NCI-H1436 treated with DMSO at 0.1 percent for 48 hours (cell line): ENCODE measurements around the gene LSAMP.
A peak's percentile ranks its signal among the peaks of the same experiment; 100 is the strongest.

ENCODE experiments used
- DNase-seq: peaks from one replicate; lab custom pipeline; 2025; lab: John Stamatoyannopoulos, UW

Gene LSAMP

DNA sequence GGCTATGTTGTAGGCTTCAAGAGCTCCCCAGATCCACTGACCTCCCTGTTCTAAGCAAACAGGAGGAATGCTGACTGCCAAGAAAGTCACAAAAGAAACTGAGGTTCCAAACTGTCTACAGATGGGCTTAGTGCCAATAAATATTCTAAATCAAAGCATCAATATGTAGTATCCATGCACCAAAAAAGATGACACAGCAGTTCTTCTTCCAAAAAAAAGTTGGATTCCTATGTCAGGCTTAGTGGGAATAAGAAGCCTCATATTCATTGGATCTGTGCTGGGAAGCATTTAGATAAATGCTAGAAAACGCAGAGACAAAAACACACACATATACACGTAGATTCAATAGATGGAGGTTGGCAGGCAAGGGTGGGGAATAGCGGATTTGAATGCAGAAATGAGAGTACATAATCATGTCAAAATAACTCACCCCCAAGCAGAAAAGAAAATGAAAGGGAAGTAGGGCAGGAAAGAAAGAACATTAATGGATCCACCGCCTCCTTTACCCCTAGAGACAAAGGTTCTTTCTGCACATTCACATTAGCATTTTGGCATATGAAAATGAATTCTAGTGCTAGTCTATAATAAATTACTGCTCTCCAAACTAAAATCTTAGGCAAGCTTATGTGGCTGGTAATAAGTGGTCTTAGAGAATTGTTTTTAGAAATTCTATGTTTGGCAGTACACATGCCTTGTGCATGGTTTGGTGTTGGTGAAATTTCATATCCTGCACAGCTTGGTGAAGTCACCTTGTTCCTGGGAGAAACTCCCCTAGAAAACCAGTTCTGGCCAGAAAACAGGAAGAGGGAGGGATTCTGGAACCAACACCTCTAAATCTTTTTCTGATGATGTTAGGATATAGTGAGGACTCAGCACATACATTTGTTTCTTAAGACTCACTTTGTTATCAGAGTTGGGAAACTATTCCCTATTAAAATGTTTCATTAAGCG is 283.4 kb downstream of the LSAMP start:
- DNase-seq = no peak

DNA sequence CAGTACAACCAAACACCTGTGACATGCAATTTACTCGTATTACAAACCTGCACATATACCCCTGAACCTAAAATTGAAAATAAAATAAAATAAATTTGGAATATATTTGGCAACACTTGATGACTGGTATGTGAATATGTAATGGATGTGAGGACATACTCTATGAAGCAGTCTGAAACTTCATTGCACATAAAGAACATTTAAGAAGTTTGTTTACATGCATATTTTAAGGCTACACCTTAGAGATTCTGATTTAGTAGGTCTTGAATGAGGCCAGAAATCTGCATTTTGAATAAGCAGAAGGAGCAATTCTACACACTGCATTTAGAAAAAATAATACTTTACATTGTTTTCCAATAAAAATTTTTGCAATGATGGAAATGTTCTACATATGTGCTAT is 284.7 kb downstream of the LSAMP start:
- DNase-seq = no peak

DNA sequence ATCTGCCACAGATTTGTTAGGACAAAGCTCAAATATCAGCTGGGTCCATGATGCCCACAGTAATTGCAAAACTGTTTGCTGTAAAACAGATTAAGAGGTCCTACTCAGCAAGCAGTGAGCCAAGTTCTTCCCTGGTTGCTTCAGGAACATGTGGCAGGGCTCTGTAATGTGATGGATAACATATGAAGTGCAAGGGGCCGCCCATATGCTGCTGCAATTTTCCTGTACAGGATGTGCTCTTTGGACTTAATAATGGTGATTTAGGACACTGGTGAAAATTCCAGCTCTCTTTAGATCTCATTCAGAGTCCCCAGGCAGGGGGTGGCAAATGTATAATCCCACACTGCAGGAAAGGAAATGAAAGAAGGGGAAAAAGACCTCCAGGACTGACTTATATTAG is 289.4 kb downstream of the LSAMP start:
- no peak for DNase-seq

DNA sequence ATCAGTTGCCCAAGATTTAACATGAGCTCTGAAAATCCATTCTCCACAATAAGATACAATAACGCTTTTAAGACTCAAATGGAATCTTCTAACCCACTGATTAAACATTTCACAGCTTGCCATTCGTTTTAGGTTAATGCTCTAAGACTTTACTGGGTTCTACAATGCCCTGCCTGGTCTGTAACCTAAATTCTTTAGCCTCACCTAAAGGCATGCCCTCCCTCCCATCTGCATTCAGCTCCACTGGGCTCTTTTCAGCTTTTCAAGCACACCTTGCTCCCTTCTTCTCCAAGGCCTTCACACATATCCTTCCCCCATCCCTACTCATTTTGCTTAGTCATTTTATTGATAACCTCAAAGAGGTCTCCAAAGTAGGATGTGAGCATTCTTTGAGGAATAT is 290.9 kb downstream of the LSAMP start:
- no peak for DNase-seq

DNA sequence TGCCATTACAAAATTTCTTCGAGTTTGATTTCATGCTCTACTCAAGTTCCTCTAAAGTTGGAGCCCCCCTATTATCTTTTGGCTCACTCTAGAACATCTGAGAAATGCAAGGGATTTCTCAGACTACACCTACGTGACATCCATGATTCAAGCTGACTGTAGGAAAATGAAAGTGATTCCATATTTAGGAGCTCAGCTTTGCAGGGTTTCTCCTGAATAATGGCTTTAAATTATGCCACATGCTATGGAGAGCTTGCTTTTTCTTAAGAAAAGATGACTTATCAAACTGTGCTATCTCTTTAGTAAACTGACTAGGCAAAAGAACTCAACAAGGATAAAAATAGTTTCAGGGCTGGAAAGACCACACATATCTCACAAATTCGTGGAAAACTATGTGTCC is 292.1 kb downstream of the LSAMP start:
- DNase-seq = no peak

DNA sequence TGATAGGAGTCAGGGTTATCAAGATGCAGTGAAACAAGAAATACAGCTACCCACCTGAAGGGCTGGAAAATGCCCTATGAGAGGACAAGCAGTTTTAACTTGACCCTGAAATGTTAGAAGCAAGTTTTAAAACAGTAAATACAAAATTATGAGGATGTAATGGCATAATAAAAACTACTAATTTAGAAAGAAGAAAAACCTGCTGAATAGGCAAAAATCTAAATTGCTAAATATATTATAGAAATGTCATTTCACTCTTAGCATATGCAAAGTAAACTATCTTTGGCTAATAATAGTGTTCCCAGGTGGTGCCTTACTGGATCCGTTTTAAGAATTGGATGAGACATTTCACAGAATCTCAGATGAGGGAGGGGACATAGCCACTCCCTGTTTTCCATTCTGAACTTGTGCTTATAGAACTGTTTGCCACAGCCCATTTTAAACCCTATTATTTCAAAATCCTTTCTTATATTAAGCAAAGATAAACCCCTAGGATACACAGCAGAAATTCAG is 294.6 kb downstream of the LSAMP start:
- no peak for DNase-seq

DNA sequence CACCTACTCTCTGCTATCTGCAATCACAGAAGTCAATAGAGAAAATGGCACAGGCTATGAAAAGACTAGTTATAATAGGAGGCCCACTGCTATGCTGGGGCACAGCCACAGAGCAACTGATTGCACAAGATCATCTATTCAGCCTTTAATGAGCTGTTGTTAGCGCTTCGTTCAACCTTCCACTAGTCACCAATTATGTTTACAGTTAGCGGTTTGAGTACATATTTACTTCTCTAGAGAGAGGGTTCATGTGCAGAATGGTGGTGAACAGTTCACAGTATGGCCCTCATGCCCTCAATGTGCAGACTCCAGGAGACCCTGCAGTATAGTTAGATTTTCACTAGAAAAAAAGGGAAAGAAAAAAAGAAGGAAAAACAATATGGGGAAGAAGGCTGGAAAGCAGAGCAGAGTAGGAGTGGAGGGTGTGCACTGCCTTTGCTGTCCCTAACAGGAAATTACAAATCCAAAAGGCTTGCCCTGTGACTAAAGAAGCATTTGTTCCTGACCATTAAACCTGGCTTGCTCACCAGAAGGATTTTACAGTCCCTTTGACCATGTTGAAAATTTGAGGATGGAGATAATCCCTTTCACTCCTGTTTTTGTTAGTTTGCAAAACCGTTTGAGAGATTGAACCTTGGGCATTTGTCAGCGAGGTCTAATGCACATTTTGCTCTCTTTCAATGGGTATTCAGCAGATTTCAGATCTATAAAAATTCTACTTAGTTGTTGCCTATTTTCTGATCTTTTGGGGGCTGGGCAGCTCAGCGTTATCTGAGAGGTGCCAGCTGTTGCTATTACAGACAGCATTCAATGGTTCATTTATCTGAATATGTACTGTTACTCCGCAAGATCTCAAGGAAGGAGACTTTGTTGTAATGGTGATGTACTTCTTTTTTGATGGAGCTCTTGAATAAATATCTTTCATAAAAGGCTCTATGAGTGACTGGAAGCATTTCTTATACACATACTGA is 296.1 kb downstream of the LSAMP start:
- DNase-seq = peak; percentile 89

DNA sequence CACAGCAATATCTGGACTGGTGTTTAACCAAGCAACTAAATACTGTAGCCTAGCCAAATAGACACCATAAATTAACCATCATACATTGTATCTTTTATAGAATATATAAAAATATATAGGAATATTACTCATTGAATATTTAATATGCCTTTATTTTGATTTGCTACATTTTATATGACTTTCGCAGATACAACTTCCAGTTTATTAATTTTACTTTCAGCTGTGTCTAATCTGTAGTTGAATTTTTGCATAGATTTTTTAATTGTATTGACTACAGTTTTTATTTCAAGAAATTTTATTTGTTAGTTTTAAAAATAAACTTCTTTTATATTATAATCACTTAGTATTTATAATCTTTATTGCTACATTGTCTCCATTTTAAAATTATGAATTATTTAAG is 299.7 kb downstream of the LSAMP start:
- no peak for DNase-seq

DNA sequence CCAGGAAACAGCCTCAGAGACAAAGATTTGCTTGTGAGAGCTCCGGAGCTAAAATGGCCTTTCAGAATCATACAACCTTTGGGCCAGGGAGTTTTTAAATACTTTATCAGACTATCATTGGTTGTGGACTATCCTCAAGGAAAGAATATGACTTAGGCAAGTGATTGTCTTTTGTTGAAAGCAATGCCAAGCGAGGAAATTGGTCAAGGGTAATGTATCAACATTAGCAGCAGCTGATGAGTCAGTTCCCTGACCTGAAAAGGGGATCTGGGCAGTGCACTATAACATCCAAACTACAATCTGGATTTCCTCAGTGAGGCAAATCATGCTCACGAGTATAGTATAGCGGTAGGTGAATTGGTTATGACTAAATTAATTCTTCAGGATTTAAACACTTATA is 303.6 kb downstream of the LSAMP start:
- no peak for DNase-seq

DNA sequence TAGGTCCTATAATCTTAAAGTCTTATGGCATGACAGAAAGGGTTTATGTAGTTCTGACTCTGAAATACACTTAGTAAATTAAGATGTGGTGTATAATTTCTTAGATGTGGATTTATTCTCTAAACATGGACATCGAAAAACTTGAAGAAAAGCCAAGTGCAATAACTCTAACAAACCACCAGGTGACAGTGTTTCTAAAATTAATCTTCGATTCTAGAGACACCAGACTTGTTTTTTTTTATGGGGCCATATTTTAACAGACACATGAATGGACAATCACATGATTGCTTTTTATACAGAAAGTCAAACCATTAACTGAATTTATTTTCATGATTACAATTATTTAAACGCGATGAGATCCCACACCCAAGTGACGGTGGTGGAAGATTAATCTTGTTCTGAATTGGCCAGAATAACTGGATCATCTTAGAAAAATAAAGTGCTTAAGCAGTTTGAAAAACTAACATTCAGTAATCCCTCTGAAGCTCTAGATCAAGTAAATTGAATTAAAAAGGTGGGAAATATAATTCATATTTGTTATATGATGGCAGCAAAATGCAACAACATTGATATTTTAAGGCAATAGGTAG is 305.1 kb downstream of the LSAMP start:
- DNase-seq = peak; percentile 20

DNA sequence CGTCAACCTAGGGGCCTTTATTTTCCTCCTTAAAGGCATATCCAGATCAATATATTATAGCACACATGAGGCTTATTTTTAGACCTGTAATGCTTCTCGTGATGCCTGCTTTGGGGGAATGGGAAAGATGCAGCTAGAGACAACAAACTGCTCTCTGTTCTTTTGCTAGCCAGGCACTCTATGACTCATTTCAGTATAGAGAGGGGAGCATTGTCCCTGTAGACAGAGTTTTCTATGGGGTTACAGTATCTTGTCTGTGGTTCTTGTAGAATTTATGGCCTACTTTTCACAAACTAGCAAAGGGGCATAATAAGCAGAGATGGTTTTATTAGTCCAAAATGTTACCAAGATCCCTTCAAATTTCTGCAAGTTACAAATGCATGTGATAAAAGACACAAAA is 305.6 kb downstream of the LSAMP start:
- no peak for DNase-seq

DNA sequence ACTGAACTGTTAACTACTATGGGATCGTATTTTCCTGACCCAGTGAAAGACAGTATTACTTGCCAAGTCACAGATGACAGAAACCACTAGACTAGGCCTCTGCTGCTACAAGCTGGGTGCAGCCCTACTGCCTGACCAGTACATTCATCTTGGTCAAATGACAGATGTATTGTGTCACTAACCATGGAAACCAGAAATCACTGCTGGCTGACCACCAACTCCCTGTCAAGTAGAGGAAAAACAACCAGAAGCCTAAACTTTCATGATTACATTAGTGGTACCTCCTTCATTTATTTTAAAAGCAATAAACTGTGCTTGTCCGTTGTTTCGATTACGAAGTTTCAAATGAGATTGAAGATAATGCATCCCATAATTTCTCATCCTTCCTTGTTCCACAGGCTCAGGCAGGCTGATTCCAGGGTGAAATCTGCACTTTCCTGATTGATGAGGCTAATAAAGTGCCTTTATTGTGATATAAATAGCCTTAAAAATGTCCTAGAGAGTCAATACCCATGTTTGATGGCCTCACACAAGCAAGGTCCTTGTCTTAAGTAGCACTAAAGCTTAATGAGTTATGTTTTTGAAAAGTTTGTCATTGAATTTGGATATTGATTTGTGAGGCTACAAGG is 309.7 kb downstream of the LSAMP start:
- no peak for DNase-seq

DNA sequence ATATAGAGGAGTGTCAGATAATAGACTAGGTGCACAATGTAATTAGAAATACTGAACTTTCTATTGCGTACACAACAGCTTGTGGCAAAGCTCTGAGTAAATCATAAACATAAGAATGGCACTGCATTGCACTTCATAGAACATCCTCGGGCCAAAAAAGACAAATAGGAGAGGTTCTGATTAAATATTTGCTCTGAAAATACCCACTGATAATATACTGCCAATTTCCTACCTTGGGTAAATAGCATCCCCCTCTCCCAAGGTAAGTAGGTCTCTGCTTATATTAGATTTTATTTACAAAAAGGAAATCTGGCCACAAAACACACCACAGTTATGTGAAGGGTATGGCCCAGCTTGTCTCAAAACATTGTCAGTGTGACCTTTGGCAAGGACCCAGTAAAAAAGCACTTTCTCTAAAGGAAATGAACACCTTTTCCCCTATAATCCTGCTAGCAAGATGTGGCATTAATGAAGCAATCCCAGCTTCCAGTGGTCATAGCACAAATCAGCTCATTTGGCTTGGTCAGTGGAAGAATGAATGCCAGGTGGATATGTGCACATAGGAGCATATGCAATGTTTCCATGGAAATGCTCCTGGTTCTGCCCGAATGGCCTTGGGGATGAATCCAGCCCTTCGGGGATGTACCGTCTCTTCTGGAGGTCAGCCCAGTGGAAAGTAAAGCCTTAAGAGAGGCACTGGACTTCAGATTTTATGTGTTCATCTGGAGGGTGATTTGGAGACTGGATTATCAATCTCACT is 315.9 kb downstream of the LSAMP start:
- no peak for DNase-seq

DNA sequence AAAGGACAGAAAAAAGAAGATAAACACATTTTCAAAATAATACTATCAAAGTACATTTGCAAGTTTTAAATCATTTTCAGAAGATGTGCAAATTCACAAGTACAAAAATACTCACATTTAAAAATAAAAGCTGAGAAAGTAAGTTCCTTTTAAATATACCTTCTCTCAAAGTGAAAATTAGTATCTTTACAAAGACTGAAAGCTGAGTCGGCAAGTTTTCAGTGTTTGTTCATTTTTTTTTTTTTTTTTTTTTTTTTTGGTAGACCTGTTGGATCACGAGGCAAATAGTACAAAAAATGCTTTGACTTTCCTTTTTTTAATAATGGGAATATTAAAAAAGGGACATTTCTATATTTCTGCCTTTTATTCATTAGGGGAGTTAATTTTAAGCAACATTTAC is 317.8 kb downstream of the LSAMP start:
- DNase-seq = no peak

DNA sequence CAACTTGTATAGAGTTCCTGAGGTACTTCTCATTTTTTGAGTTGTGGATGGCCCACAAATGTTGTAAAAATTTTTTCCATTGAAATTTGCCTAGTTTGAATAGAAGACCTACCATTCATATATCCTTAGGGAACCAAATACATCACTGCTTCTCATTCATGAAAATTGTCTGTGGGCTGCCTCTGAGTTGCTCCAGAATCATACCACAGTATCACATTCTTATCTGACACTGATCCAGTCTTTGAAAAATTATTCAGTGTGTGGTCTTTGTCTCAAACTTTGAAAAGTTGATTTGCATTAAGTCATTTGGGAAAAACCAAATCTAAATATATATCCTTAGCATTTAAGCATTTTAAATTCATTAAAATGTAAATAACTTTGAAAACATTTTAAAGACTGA is 321.1 kb downstream of the LSAMP start:
- no peak for DNase-seq

DNA sequence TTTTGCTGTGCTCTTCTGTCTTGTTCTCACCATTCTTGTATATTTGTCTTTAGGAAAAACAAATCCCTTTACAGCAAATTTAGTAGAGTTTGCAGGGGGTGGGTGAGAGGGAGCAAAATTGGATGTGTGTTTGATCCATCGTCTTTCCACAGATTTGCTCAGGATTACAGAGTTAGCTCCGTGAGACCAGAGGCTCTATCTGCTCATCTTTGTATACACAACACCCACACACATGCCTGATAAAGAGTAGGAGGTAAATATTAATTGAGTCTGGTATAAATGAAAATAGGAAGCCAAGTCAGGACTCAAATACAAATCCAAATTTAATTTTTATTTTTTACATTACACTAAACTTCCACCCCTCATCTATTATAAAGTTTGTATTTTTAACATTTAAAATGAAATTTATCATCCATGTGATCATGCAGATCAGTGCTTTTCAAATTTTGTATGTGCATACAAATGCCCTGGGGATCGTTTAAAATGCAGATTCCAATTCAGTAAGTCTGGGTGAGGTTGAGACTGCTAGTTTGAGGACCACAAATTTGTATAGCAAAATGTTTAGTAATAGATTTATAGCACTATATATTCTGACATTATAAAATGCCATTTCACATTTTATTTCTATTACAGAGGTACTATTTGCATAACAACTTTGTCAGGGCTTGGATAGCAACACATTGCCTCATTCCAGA is 326.7 kb downstream of the LSAMP start:
- DNase-seq = no peak

DNA sequence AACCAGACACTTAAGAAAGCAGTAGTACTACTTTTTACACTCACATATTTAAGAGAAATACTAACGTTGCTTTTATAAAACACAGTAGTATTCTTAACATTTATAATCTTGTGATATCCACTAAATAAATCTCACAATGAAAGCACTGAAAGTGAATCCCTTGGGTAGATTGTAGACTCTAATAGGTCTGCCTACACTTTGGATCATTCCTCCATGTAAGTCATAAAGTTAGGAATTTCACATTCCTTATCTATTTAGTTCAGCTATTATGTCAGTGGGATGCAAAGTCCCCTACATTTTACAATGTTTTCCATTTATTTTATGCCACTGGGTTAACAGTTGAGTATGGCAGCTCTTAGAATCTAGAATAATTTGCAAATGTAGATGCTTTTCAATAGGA is 330.7 kb downstream of the LSAMP start:
- DNase-seq = no peak

DNA sequence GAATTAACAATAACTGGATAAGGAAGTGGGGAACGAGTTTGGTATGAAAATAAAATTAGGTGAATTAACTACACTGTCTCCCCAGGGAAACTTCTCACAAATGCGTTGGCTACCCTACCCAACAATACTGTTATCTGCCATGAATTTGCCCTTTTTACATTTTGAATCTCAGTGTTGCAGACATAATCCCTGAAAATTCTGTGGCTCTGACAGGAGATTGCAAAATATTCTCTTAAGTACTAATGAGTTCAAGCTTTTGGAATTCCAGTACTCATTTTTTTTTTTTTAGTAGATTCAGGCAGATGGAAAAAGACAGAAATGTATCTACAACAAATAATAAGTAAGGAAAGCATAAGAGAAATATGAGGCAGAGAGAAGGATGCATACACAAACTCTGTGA is 332.6 kb downstream of the LSAMP start:
- no peak for DNase-seq

DNA sequence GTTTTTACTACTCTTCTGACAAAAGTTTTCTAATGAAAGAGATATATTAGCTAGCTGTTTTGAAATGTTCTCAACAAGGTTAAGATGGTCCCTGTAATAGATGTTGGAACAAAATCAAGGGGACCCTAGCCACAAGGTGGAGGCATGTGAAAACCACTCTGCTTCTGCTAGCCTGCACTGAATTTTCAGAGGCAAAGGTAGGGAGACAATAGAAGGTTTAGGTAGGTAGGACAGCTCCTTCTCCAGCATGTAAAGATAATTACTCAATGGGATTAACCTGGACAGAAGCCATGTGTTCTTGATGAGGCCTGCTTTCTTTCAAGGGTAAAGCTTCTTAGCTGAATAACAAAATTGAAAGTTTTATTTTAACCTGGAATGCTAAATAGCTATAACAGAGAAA is 333.5 kb downstream of the LSAMP start:
- no peak for DNase-seq

DNA sequence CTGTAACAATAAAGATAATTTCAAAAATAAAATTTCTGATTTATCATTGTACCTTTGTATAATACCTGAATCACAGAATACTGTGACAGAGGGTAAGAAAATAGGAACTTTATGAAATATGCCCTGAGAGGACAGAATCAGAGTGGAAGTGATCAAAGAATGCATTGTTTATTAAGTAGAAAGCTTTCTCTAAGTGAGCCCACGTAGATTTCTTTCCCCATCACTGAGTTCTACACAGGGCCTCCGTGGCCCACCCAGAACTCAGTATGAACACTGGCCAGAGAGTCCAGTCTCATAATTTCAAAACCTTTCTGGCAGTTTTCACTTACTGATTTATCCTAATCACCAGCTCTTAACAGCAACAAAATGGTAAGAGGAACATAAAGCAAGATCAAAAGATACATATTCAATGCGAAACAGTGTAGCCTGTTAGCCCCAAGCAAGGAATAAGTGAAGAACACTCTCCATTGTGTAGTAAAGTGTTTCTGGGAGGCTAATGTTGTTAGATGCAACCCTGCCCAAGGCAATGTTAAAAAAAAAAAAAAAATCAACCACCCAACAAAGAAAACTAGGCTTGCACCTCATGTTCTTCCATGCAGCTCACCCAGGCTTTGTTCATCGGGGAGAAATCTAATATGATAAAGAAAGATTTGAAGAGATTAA is 341.3 kb downstream of the LSAMP start:
- no peak for DNase-seq
